Measurements from ENCODE around the gene DICER1. TPM values are rescaled to one million over a fixed set of nuclear protein-coding genes. Genes with fewer than 3 reads are reported as not detected.

DICER1 gene
- total RNA-seq, 1 donor from 2014 or later = 69.6 TPM

DNA sequence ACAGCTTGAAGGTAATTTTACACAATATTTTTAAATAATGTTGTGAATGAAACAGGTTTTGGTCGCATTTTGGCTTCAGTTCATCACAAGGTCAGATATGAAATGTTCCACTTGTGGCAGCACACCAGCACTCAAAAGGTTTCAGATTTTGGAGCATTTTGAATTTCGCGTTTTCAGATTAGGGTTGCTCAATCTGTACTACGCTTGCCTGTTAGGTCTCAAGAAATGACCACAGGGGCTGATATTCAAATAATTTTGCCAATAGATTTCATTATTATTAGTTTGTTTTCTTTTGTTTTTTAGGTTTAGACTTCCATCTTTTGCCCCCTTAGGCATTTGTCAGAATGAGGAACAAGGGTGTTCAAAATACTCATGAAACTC, 29.8 kb downstream of the DICER1 start:
- no peak for ATAC-seq (ENCODE audit: low read depth)
- Mint-ChIP-seq H3K36me3 (ENCODE audit: low read depth) (peaks cover 81% of the 10 kb centered on the region), H3K27me3 (no peaks in the 10 kb centered on the region), H3K4me3 (no peak overlapping the region), H3K4me1 (peaks cover 5% of the 10 kb centered on the region), H3K9me3 (no peaks in the 10 kb centered on the region), H3K27ac (no peak overlapping the region)
- DNase-seq = no peak
- TF ChIP-seq CTCF (IDR thresholded peaks at IDR 0.05) = no peak
- intact Hi-C loops (cut with micrococcal nuclease) = loop anchor here (10.0 kb wide), 1 partner anchor 307 kb away; no protein-coding TSS in a partner anchor
- CTCF ChIA-PET = no interaction called here
- POLR2A ChIA-PET = no interaction called here

DNA sequence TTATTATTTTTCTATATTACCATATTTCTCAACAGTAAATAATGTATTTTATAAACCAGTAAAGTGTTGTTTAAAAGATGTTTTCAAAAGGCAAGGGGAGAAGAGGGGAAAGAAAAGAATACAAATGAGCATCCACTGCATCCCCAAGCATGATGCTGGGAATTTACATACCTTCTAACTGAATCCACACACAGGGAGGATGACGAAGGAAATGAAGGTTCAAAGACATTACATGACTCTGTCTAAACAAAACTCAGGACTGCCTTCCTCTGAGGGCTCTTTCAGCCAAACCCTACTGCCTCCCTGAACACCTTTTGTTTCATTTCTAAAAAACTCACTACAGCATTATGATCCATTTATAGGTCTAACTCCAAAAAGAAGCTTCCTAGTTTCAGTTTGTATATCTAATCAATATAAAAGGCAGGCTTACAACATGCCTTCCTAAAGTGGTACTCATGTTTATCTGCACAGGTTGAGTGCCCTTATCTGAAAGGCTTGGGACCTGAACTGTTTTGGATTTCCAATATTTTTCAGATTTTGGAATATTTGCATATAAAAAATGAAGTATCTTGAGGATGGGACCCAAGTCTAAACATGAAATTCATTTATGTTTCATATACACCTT, 30.3 kb downstream of the DICER1 start:
- CTCF ChIA-PET = no interaction called here
- Mint-ChIP-seq H3K4me1 (peaks cover 5% of the 10 kb centered on the region), H3K27ac (no peak overlapping the region), H3K27me3 (no peaks in the 10 kb centered on the region), H3K9me3 (no peaks in the 10 kb centered on the region), H3K36me3 (ENCODE audit: low read depth) (peaks cover 80% of the 10 kb centered on the region), H3K4me3 (no peak overlapping the region)
- no peak for TF ChIP-seq CTCF (IDR thresholded peaks at IDR 0.05)
- no peak for DNase-seq
- ATAC-seq (ENCODE audit: low read depth) = no peak
- POLR2A ChIA-PET = no interaction called here
- intact Hi-C loops (cut with micrococcal nuclease) = loop anchor here (10.0 kb wide), 1 partner anchor 308 kb away; no protein-coding TSS in a partner anchor

GRCh38 chr14:95125915-95126314, 31.4 kb downstream of the DICER1 start:
- H3K4me3 Mint-ChIP-seq = no peak overlapping the region
- H3K36me3 Mint-ChIP-seq (ENCODE audit: low read depth) = peaks cover 73% of the 10 kb centered on the region
- no peaks in the 10 kb centered on the region for H3K27me3 Mint-ChIP-seq
- peaks cover 5% of the 10 kb centered on the region for H3K4me1 Mint-ChIP-seq
- ChIA-PET CTCF (interaction anchor here (0.7 kb wide), 1 partner anchor 219 kb away, joined by 3 read pairs; no protein-coding TSS in a partner anchor), POLR2A (no interaction called here)
- intact Hi-C loops (cut with micrococcal nuclease) = loop anchor here (10.0 kb wide), 1 partner anchor 309 kb away; no protein-coding TSS in a partner anchor
- ATAC-seq (ENCODE audit: low read depth) (no peak), DNase-seq (no peak)
- H3K27ac Mint-ChIP-seq = no peak overlapping the region
- no peaks in the 10 kb centered on the region for H3K9me3 Mint-ChIP-seq
- TF ChIP-seq CTCF (IDR thresholded peaks at IDR 0.05) = no peak

GRCh38 chr14:95125221-95125620, 32.1 kb downstream of the DICER1 start:
- no peak for TF ChIP-seq CTCF (IDR thresholded peaks at IDR 0.05)
- DNase-seq = no peak
- Mint-ChIP-seq H3K36me3 (ENCODE audit: low read depth) (peaks cover 72% of the 10 kb centered on the region), H3K4me1 (peaks cover 1% of the 10 kb centered on the region), H3K27me3 (no peaks in the 10 kb centered on the region), H3K4me3 (no peak overlapping the region), H3K9me3 (no peaks in the 10 kb centered on the region), H3K27ac (no peak overlapping the region)
- CTCF ChIA-PET = no interaction called here
- intact Hi-C loops (cut with micrococcal nuclease) = loop anchor here (10.0 kb wide), 1 partner anchor 310 kb away; no protein-coding TSS in a partner anchor
- no peak for ATAC-seq (ENCODE audit: low read depth)
- POLR2A ChIA-PET = no interaction called here

- ATAC-seq (ENCODE audit: low read depth) = no peak
- DNase-seq = no peak
- Mint-ChIP-seq H3K27ac (no peak overlapping the region), H3K4me1 (peaks cover 1% of the 10 kb centered on the region), H3K9me3 (no peaks in the 10 kb centered on the region), H3K4me3 (no peak overlapping the region), H3K36me3 (ENCODE audit: low read depth) (peaks cover 70% of the 10 kb centered on the region), H3K27me3 (no peaks in the 10 kb centered on the region)
- no peak for TF ChIP-seq CTCF (IDR thresholded peaks at IDR 0.05)
- POLR2A ChIA-PET = no interaction called here
- intact Hi-C loops (cut with micrococcal nuclease) = loop anchor here (10.0 kb wide), 1 partner anchor 311 kb away; no protein-coding TSS in a partner anchor
- CTCF ChIA-PET = no interaction called here
Measured at GRCh38 chr14:95123891-95124579, 33.3 kb downstream of the DICER1 start.

Data from activated B cell treated with CpG ODN at 0.5 μM for 24 hours (primary cell).